Activated T-helper 1 cell treated with anti-CD3 and anti-CD28 coated beads, Interleukin-12 subunit alpha, Interleukin-12 subunit beta, Interleukin-2, Interleukin-4 antibody, amounts not matched to agents 30 ng/mL and 10 ng/mL and 1 ng/mL, durations not matched to agents 14 hours and 24 hours and 36 hours (primary cell): Measurements from ENCODE around the gene PNRC1. TPM values are rescaled to one million over a fixed set of nuclear protein-coding genes. Genes with fewer than 3 reads are reported as not detected.

Experiments used
- DNase-seq: peaks from one replicate; pipeline ENCODE4 v3.0.0; 2021; ENCODE audit warnings: low spot score
- H3K27ac Mint-ChIP-seq: one replicate; pipeline ENCODE4 v1.8.0; 2021; ENCODE audit warnings: mild to moderate bottlenecking, mixed read lengths
- H3K27me3 Mint-ChIP-seq: one replicate; pipeline ENCODE4 v1.8.0; 2022; ENCODE audit warnings: mild to moderate bottlenecking, moderate library complexity, mixed read lengths; ENCODE audit not compliant: insufficient read depth
- H3K36me3 Mint-ChIP-seq: one replicate; pipeline ENCODE4 v1.8.0; 2021; ENCODE audit warnings: low read depth, mixed read lengths
- H3K4me1 Mint-ChIP-seq: one replicate; pipeline ENCODE4 v1.8.0; 2021; ENCODE audit warnings: low read depth, mixed read lengths
- H3K4me3 Mint-ChIP-seq: one replicate; pipeline ENCODE4 v1.8.0; 2021; ENCODE audit warnings: mild to moderate bottlenecking, moderate library complexity, mixed read lengths
- H3K9me3 Mint-ChIP-seq: one replicate; pipeline ENCODE4 v1.8.0; 2021; ENCODE audit warnings: mixed read lengths
- intact Hi-C: fragments of 100-400 bp; cut with micrococcal nuclease; formaldehyde crosslinking; loops from one replicate; pipeline ENCODE4 v1.15.1; 2024
- total RNA-seq: library from RNA; stranded (reverse); gene quantifications from 2 replicates; pipeline ENCODE4 v1.2.3, GENCODE V29; 2022

PNRC1 gene
- total RNA-seq, 1 donor from 2014 or later = 45.6 TPM

GRCh38 chr6:89066940-89067646, 13.5 kb upstream of the PNRC1 start:
- H3K27me3 Mint-ChIP-seq = peaks cover 9% of the 10 kb centered on the region
- H3K4me1 Mint-ChIP-seq = no peaks in the 10 kb centered on the region
- intact Hi-C loops = no loop called here
- H3K36me3 Mint-ChIP-seq = no peaks in the 10 kb centered on the region
- H3K4me3 Mint-ChIP-seq = no peak overlapping the region
- no peaks in the 10 kb centered on the region for H3K9me3 Mint-ChIP-seq
- H3K27ac Mint-ChIP-seq = no peak overlapping the region
- DNase-seq = no peak

GRCh38 chr6:89067796-89068195, 12.8 kb upstream of the PNRC1 start:
- Mint-ChIP-seq H3K4me1 (no peaks in the 10 kb centered on the region), H3K27ac (no peak overlapping the region), H3K9me3 (no peaks in the 10 kb centered on the region), H3K36me3 (no peaks in the 10 kb centered on the region), H3K4me3 (no peak overlapping the region), H3K27me3 (peaks cover 9% of the 10 kb centered on the region)
- intact Hi-C loops = no loop called here
- no peak for DNase-seq

GRCh38 chr6:89068695-89069094, 11.9 kb upstream of the PNRC1 start:
- Mint-ChIP-seq H3K4me3 (no peak overlapping the region), H3K36me3 (no peaks in the 10 kb centered on the region), H3K9me3 (no peaks in the 10 kb centered on the region), H3K27me3 (peaks cover 9% of the 10 kb centered on the region), H3K27ac (no peak overlapping the region), H3K4me1 (no peaks in the 10 kb centered on the region)
- no peak for DNase-seq
- intact Hi-C loops = no loop called here

- Mint-ChIP-seq H3K36me3 (no peaks in the 10 kb centered on the region), H3K27ac (no peak overlapping the region), H3K4me1 (no peaks in the 10 kb centered on the region), H3K4me3 (no peak overlapping the region), H3K27me3 (peaks cover 9% of the 10 kb centered on the region), H3K9me3 (no peaks in the 10 kb centered on the region)
- DNase-seq = no peak
- intact Hi-C loops = no loop called here
Observed at GRCh38 chr6:89069536-89070163, 10.9 kb upstream of the PNRC1 start.

GRCh38 chr6:89071036-89071435, 9.5 kb upstream of the PNRC1 start:
- intact Hi-C loops = no loop called here
- DNase-seq = no peak
- H3K27me3 Mint-ChIP-seq = peaks cover 9% of the 10 kb centered on the region
- no peak overlapping the region for H3K27ac Mint-ChIP-seq
- H3K4me1 Mint-ChIP-seq = no peaks in the 10 kb centered on the region
- no peaks in the 10 kb centered on the region for H3K9me3 Mint-ChIP-seq
- H3K36me3 Mint-ChIP-seq = no peaks in the 10 kb centered on the region
- no peak overlapping the region for H3K4me3 Mint-ChIP-seq

GRCh38 chr6:89073014-89073620, 7.4 kb upstream of the PNRC1 start:
- Mint-ChIP-seq H3K9me3 (no peaks in the 10 kb centered on the region), H3K4me3 (no peak overlapping the region), H3K4me1 (peaks cover 5% of the 10 kb centered on the region), H3K36me3 (peaks cover 1% of the 10 kb centered on the region), H3K27ac (no peak overlapping the region), H3K27me3 (no peaks in the 10 kb centered on the region)
- intact Hi-C loops = no loop called here
- DNase-seq = no peak

- DNase-seq = no peak
- intact Hi-C loops = no loop called here
- Mint-ChIP-seq H3K4me1 (peaks cover 10% of the 10 kb centered on the region), H3K27ac (no peak overlapping the region), H3K4me3 (no peak overlapping the region), H3K27me3 (no peaks in the 10 kb centered on the region), H3K36me3 (peaks cover 1% of the 10 kb centered on the region), H3K9me3 (no peaks in the 10 kb centered on the region)
Observed at GRCh38 chr6:89073840-89074239, 6.7 kb upstream of the PNRC1 start.

GRCh38 chr6:89079511-89080234, 878 bp upstream of the PNRC1 start:
- intact Hi-C loops = loop anchor here (1.0 to 5.0 kb wide), 10 partner anchors 66 to 1925 kb away; partner anchors contain the start of genes AKIRIN2, MDN1, RNGTT and RRAGD
- H3K4me3 Mint-ChIP-seq = peak overlapping the region; percentile 95
- H3K4me1 Mint-ChIP-seq = peaks cover 34% of the 10 kb centered on the region

GRCh38 chr6:89081129-89081422, 525 bp downstream of the PNRC1 start:
- intact Hi-C loops = loop anchor here (1.0 to 5.0 kb wide), 5 partner anchors 276 to 1926 kb away; partner anchors contain the start of genes AKIRIN2, LYRM2 and ZNF292
- H3K27me3 Mint-ChIP-seq = no peaks in the 10 kb centered on the region
- H3K4me1 Mint-ChIP-seq = peaks cover 39% of the 10 kb centered on the region
- no peaks in the 10 kb centered on the region for H3K9me3 Mint-ChIP-seq
- H3K4me3 Mint-ChIP-seq = peak overlapping the region; percentile 95
- H3K27ac Mint-ChIP-seq = peak overlapping the region; percentile 98
- DNase-seq = no peak
- H3K36me3 Mint-ChIP-seq = peaks cover 27% of the 10 kb centered on the region

More at GRCh38 chr6:89079511-89080234, 878 bp upstream of the PNRC1 start:
- no peaks in the 10 kb centered on the region for H3K27me3 Mint-ChIP-seq
- peaks cover 17% of the 10 kb centered on the region for H3K36me3 Mint-ChIP-seq
- peak overlapping the region; percentile 98 for H3K27ac Mint-ChIP-seq
- peak; percentile 56 for DNase-seq
- H3K9me3 Mint-ChIP-seq = no peaks in the 10 kb centered on the region

GRCh38 chr6:89081423-89082322, 1.1 kb downstream of the PNRC1 start:
- Mint-ChIP-seq H3K27ac (peak overlapping the region; percentile 92), H3K27me3 (no peaks in the 10 kb centered on the region), H3K4me3 (peak overlapping the region; percentile 91), H3K4me1 (peaks cover 41% of the 10 kb centered on the region), H3K36me3 (peaks cover 32% of the 10 kb centered on the region), H3K9me3 (no peaks in the 10 kb centered on the region)
- DNase-seq = peak; percentile 95
- intact Hi-C loops = loop anchor here (1.0 to 5.0 kb wide), 9 partner anchors 17 to 1927 kb away; partner anchors contain the start of genes AKIRIN2, LYRM2, MAP3K7 and ZNF292

GRCh38 chr6:89082486-89082891, 1.9 kb downstream of the PNRC1 start:
- H3K36me3 Mint-ChIP-seq = peaks cover 35% of the 10 kb centered on the region
- intact Hi-C loops = loop anchor here (1.0 to 5.0 kb wide), 5 partner anchors 16 to 1504 kb away; partner anchors contain the start of gene MAP3K7

GRCh38 chr6:89084542-89084941, 4.0 kb downstream of the PNRC1 start:
- Mint-ChIP-seq H3K27me3 (no peaks in the 10 kb centered on the region), H3K27ac (peak overlapping the region; percentile 40), H3K9me3 (no peaks in the 10 kb centered on the region), H3K4me1 (peaks cover 36% of the 10 kb centered on the region), H3K4me3 (peak overlapping the region; percentile 60), H3K36me3 (peaks cover 38% of the 10 kb centered on the region)
- intact Hi-C loops = loop anchor here (5.0 kb wide), 1 partner anchor 288 kb away; no protein-coding TSS in a partner anchor
- no peak for DNase-seq

More at GRCh38 chr6:89082486-89082891, 1.9 kb downstream of the PNRC1 start:
- Mint-ChIP-seq H3K27ac (peak overlapping the region; percentile 92), H3K9me3 (no peaks in the 10 kb centered on the region), H3K27me3 (no peaks in the 10 kb centered on the region), H3K4me1 (peaks cover 41% of the 10 kb centered on the region), H3K4me3 (peak overlapping the region; percentile 91)
- DNase-seq = no peak
